ENCODE results near the gene CRLF2.
"Not testable (repeated sequence)": the region's sequence is repeated elsewhere in the genome, so short reads cannot be mapped to it uniquely, and the experiment has no call there.

CRLF2 gene

DNA sequence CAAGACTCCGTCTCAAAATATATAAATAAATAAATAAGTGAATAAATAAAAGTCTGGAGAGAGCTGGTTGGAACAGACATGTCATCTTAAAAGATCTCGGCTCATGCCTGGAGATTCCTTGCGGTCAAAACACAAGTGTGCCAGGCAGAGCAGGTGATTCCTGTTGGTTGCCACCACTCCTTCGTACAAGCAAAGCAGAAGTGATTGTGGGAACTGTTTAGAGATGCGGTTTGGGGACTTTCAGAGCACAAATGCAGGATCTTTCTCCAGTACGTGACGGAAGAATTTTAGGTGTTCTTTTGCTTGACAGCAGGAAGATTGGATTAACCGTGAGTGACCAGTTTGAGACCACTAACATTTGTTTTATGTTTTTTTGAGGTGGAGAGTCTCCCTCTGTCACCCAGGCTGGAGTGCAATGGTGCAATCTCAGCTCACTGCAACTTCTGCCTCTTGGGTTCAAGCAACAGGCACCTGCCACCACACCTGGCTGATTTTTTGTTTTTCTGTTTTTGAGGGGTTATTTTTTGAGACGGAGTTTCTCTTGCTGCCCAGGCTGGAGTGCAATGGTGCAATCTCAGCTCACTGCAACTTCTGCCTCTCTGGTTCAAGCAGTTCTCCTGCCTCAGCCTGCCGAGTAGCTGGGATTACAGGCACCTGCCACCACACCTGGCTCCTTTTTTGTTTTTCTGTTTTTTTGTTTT, 2.8 kb upstream of the CRLF2 start:
- in situ Hi-C loops (cut with HindIII; ENCODE audit: low sequenced_read_pairs), result no loop called here

DNA sequence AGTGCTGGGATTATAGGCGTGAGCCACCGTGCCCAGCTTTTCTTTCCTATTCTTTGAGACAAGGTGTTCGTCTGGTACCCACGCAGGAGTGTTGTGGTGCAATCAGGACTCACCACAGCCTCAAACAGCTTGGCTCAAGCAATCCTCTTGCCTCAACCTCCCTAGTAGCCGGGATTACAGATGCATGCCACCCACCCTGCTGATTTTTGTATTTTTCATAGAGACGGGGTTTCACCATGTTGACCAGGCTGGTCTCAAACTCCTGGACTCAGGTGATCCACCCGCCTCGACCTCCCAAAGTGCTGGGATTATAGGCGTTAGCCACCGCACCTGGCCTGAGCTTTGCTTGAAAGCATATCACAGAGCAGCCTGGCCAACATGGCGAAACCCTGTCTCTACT, 1.5 kb upstream of the CRLF2 start:
- in situ Hi-C loops (cut with HindIII; ENCODE audit: low sequenced_read_pairs), result no loop called here

DNA sequence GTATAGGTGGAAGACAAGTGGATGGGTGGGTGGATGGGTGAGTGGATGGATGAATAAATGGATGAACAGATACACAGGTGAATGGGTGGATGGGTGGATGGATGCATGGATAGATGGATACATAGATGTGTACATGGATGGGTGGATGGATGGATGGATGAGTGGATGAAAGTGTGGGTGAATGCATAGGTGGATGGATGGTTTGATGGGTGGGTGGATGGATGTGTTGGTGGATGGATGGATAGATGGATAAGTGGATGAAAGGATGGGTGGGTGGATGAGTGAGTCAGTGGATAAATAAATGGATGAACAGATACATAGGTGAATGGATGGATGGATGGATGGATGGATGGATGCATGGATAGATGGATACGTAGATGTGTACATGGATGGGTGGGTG, 1.6 kb downstream of the CRLF2 start:
- in situ Hi-C loops (cut with HindIII; ENCODE audit: low sequenced_read_pairs), result no loop called here

- in situ Hi-C loops (cut with HindIII; ENCODE audit: low sequenced_read_pairs), result no loop called here
Observed at GRCh38 chrX:1207496-1208025, 4.9 kb downstream of the CRLF2 start.

DNA sequence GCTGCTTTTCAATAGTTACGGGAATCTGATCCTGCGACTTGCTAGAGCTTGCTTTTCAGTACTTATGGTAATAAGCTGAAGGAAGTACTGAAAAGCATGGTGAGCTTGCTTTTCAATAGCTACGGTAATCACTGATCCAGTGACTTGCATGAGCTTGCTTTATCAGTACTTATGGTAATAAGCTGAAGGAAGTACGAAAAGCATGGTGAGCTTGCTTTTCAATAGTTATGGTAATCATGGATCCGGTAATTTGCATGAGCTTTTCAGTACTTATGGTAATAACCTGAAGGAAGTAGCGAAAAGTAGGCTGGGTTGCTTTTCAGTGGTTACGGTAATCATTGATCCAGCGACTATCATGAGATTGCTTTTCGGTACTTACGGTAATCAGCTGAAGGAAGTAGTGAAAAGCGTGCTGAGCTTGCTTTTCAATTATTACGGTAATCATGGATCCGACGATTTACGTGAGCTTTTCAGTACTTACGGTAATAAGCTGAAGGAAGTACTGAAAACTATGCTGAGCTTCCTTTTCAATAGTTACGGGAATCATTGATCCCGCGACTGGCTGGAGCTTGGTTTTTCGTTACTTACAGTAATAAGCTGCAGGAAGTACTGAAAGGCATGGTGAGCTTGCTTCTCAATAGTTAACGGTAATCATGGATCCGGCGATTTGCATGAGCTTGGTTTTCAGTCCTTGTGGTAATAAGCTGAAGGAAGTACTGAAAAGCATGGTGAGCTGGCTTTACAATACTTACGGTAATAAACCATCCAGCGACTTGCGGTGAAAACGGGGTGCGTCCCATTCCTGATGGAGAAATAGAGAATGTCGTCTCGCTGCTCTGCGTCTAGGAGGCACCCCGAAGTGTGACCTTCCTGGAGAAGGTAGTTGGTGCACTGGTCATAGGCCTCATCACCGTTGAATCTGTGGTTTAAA, 6.5 kb downstream of the CRLF2 start:
- in situ Hi-C loops (cut with HindIII; ENCODE audit: low sequenced_read_pairs), result no loop called here

DNA sequence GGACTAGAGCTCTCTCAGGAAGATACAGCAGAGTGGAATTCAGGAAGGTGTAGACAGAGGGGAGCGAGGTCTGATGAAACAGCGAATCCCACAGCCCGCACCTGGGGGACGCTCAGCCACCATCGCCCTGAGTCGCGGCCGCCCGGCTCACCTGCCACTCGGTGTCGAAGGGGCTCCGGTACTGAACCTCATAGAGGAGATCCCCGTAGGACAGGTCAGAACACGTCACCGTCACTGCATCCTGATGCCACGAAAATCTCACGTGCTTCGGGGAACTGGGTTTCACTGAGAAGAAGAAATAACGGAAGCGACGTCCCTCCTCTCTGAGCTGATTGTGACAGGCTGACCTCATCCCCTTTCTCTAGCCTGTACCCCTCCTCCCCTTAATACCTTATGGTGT, 10.2 kb downstream of the CRLF2 start:
- in situ Hi-C loops (cut with HindIII; ENCODE audit: low sequenced_read_pairs), result no loop called here

DNA sequence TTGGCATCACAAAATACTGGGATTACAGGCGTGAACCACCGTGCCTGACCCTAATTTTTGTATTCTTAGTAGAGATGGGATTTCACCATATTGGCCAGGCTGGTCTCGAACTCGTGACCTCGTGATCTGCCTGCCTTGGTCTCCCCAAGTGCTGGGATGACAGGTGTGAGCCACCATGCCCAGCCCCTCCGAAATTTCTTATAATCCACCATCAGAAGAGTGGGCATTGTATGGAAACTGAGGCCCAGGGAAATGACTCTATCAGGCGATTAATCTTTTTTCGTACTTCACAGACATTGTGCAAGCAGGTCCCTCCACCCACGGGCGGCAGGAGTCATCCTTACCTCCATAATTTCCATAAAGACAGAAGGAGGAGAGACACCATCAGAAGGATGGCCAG, 16.0 kb downstream of the CRLF2 start:
- in situ Hi-C loops (cut with HindIII; ENCODE audit: low sequenced_read_pairs), result no loop called here

GRCh38 chrX:1192196-1192595, 20.3 kb downstream of the CRLF2 start:
- in situ Hi-C loops (cut with HindIII; ENCODE audit: low sequenced_read_pairs), result not testable (repeated sequence)

DNA sequence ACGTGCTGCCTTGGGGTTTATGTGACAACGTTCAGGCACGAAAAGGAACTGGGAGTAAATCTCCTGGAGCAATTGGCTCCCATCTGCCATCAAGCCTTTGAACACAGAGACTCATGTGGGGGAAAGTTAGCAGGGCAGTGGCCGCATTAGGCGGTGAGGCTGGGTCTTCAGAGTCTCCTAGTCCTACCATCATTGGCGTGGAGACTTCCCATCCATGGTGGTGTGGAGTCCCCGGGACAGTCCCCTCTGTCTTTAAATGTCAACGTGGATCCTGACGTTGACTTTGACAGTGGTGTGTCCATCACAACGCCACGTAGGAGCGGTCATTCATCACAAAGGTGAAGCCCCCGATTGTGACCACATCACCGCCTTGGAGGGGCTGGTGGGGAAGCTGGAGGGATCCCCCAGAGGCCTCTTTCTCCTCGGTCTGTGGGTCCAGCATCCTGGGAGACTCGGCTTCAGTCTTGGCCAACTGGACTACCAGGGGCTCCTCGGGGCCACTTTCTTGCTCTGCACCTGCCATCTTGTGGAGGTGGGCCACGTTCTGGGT, 21.8 kb downstream of the CRLF2 start:
- in situ Hi-C loops (cut with HindIII; ENCODE audit: low sequenced_read_pairs), result no loop called here

- in situ Hi-C loops (cut with HindIII; ENCODE audit: low sequenced_read_pairs), result no loop called here
Observed at GRCh38 chrX:1185561-1185960, 26.9 kb downstream of the CRLF2 start.

DNA sequence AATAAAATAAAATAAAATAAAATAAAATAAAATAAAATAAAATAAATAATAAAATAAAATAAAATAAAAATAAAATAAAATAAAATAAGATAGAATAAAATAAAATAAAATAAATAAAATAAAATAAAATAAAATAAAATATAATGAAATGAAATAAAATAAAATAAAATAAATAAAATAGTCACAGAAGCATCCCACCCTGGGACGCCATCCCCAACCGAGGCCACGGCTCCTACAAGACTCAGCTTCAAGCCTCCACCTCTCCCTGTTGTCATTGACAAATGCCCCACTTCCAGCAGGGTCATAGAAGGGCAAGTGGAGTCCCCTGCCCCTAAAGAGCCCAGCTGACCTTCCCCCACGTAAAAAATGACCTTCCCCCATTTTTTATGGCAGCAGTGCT, 30.2 kb downstream of the CRLF2 start:
- in situ Hi-C loops (cut with HindIII; ENCODE audit: low sequenced_read_pairs), result no loop called here

- in situ Hi-C loops (cut with HindIII; ENCODE audit: low sequenced_read_pairs), result not testable (repeated sequence)
Observed at GRCh38 chrX:1181661-1182060, 30.8 kb downstream of the CRLF2 start.

DNA sequence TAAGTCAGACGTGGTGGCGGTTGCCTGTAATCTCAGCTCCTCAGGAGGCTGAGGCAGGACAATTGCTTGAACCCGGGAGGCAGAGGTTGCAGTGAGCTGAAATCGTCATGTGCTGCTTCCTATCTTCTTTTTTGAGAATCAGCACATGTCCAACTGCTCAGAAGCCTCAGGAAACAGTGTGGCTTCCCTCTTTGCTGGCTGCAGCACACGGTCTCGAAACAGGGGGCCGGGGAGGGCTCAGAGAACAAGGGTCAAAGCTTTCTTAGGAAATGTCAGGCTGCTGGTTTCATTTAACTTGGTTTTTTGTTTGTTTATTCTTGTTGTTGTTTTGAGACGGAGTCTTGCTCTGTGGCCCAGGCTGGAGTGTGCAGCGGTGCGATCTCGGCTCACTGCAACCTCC, 31.3 kb downstream of the CRLF2 start:
- in situ Hi-C loops (cut with HindIII; ENCODE audit: low sequenced_read_pairs), result no loop called here

GRCh38 chrX:1178580-1179057, 33.8 kb downstream of the CRLF2 start:
- in situ Hi-C loops (cut with HindIII; ENCODE audit: low sequenced_read_pairs), result no loop called here

- in situ Hi-C loops (cut with HindIII; ENCODE audit: low sequenced_read_pairs), result not testable (repeated sequence)
Observed at GRCh38 chrX:1176531-1177320, 35.7 kb downstream of the CRLF2 start.

DNA sequence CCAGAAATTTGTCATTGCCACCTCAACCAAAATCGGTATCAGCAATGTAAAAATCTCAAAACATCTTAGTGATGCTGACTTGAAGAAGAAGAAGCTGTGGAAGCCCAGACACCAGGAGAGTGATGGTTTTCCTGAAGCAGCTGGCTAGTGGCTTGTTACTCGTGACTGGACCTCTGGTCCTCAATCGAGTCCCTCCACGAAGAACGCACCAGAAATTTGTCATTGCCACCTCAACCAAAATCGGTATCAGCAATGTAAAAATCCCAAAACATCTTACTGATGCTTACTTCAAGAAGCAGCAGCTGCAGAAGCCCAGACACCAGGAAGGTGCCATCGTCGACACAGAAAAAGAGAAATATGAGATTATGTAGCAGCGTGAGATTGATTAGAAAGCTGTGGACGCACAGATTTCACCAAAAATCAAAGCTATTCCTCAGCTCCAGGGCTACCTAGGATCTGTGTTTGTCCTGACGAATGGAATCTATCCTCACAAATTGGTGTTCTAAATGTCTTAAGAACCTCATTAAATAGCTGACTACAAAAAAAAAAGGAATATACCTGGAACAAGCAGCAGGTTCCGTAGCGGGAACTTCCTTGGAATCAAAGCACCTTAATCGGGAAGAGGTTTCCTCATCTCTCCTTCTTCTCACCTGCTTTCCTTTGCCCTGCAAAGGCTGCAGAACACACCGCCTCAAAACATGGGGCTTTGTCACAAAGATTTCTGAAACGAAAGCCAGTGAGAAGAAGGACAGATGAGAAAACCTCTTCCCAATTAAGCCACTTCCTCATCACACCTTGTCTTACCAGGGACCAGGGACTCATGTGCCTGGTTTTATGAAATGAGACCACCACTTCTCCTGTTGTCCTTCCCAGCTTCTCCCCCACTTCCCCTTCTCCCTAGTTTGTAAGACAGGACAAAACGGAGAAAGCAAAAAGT, 37.6 kb downstream of the CRLF2 start:
- in situ Hi-C loops (cut with HindIII; ENCODE audit: low sequenced_read_pairs), result not testable (repeated sequence)

GRCh38 chrX:1173435-1173834, 39.0 kb downstream of the CRLF2 start:
- in situ Hi-C loops (cut with HindIII; ENCODE audit: low sequenced_read_pairs), result not testable (repeated sequence)

GRCh38 chrX:1172496-1172895, 40.0 kb downstream of the CRLF2 start:
- in situ Hi-C loops (cut with HindIII; ENCODE audit: low sequenced_read_pairs), result no loop called here

GRCh38 chrX:1171915-1172314, 40.5 kb downstream of the CRLF2 start:
- in situ Hi-C loops (cut with HindIII; ENCODE audit: low sequenced_read_pairs), result not testable (repeated sequence)

- in situ Hi-C loops (cut with HindIII; ENCODE audit: low sequenced_read_pairs), result no loop called here
Observed at GRCh38 chrX:1170243-1170642, 42.2 kb downstream of the CRLF2 start.
